Ascending aorta (tissue), 2 donors: Measurements from ENCODE around the gene SPTBN5. TPM values are rescaled to one million over a fixed set of nuclear protein-coding genes. Genes with fewer than 3 reads are reported as not detected.

ENCODE experiments used
- DNase-seq, 2 donors: peaks; one replicate each; pipeline ENCODE4 v3.0.0-alpha.2; 2019; ENCODE audit warnings: low spot score in 2 of 2
- H3K27ac ChIP-seq, 2 donors: fragments of 200-600 bp; sonication (generic); one replicate each; pipeline ENCODE4 v1.5.1; 2016 to 2017; ENCODE audit warnings: mild to moderate bottlenecking in 1 of 2
- H3K27me3 ChIP-seq: fragments of 200-600 bp; sonication (generic); one replicate; pipeline ENCODE4 v1.5.1; 2017
- H3K36me3 ChIP-seq, 2 donors: fragments of 200-600 bp; sonication (generic); one replicate each; pipeline ENCODE4 v1.5.1; 2016
- H3K4me1 ChIP-seq, 2 donors: fragments of 200-600 bp; sonication (generic); one replicate each; pipeline ENCODE4 v1.5.1; 2016 to 2017; ENCODE audit warnings: mild to moderate bottlenecking in 1 of 2
- H3K4me3 ChIP-seq, 2 donors: fragments of 200-600 bp; sonication (generic); one replicate each; pipeline ENCODE4 v1.5.1; 2016 to 2017; ENCODE audit warnings: mild to moderate bottlenecking in 1 of 2
- H3K9me3 ChIP-seq, 2 donors: fragments of 200-600 bp; sonication (generic); one replicate each; pipeline ENCODE4 v1.5.1; 2016
- CTCF ChIP-seq, 3 experiments: fragments of 200-600 bp in 2 of 3; fragments of 450-650 bp in 1 of 3; sonication (generic) in 2 of 3; IDR thresholded peaks; one replicate each; pipeline ENCODE4 v1.5.1; 2016 to 2019; ENCODE audit warnings: antibody characterized with exemption in 3 of 3, mild to moderate bottlenecking in 1 of 3, moderate library complexity in 1 of 3
- intact Hi-C: fragments of 100-400 bp; cut with DNase I; formaldehyde crosslinking; loops from one replicate; pipeline ENCODE4 v1.15.1; 2023
- total RNA-seq: library from RNA; depleted of rRNA; stranded (reverse); fragments of >200 nt; gene quantifications from one replicate; pipeline ENCODE4 v1.1.0, GENCODE V29; 2016

Gene SPTBN5
- total RNA-seq, 1 donor from 2014 or later = 1.5 TPM

- no peaks in the 10 kb centered on the region for H3K9me3 ChIP-seq
- no peak for DNase-seq
- intact Hi-C loops = no loop called here
- no peaks in the 10 kb centered on the region for H3K4me1 ChIP-seq
- peaks cover 31 to 59% of the 10 kb centered on the region in 2 donors for H3K36me3 ChIP-seq
- H3K27me3 ChIP-seq = no peaks in the 10 kb centered on the region
- H3K27ac ChIP-seq = no peak overlapping the region
- TF ChIP-seq CTCF (IDR thresholded peaks at IDR 0.05) = no peak
- no peak overlapping the region for H3K4me3 ChIP-seq
Observed at GRCh38 chr15:41842229-41842628, 51.6 kb downstream of the SPTBN5 start.

- Histone ChIP-seq H3K9me3 (no peaks in the 10 kb centered on the region), H3K36me3 (peaks cover 24 to 54% of the 10 kb centered on the region in 2 donors), H3K27ac (no peak overlapping the region), H3K27me3 (no peaks in the 10 kb centered on the region), H3K4me3 (no peak overlapping the region), H3K4me1 (no peaks in the 10 kb centered on the region)
- DNase-seq = no peak
- intact Hi-C loops = no loop called here
- no peak for TF ChIP-seq CTCF (IDR thresholded peaks at IDR 0.05)
Observed at GRCh38 chr15:41841131-41841530, 52.7 kb downstream of the SPTBN5 start.

- DNase-seq = no peak
- Histone ChIP-seq H3K4me3 (no peak overlapping the region), H3K4me1 (no peaks in the 10 kb centered on the region), H3K9me3 (no peaks in the 10 kb centered on the region), H3K36me3 (peaks cover 20 to 50% of the 10 kb centered on the region in 2 donors), H3K27ac (no peak overlapping the region), H3K27me3 (no peaks in the 10 kb centered on the region)
- intact Hi-C loops = no loop called here
- no peak for TF ChIP-seq CTCF (IDR thresholded peaks at IDR 0.05)
Observed at GRCh38 chr15:41840673-41841072, 53.2 kb downstream of the SPTBN5 start.

GRCh38 chr15:41839781-41840491 is 53.9 kb downstream of the SPTBN5 start:
- TF ChIP-seq CTCF (IDR thresholded peaks at IDR 0.05) = no peak
- Histone ChIP-seq H3K4me1 (no peaks in the 10 kb centered on the region), H3K27me3 (no peaks in the 10 kb centered on the region), H3K9me3 (no peaks in the 10 kb centered on the region), H3K27ac (no peak overlapping the region), H3K4me3 (no peak overlapping the region), H3K36me3 (peaks cover 16 to 49% of the 10 kb centered on the region in 2 donors)
- intact Hi-C loops = no loop called here
- DNase-seq = no peak

GRCh38 chr15:41838400-41838897 is 55.4 kb downstream of the SPTBN5 start, which contains the start of gene PLA2G4B:
Gene PLA2G4B, plus strand, starts transcription at chr15:41838847. Its CDS starts 67 bp downstream, at chr15:41838914.
- no peak within 1 kb of the TSS for H3K27ac ChIP-seq
- DNase-seq = no peak
- no peak within 1 kb of the TSS for H3K4me3 ChIP-seq
- intact Hi-C loops = no loop called here
- H3K4me1 ChIP-seq = no peaks in the 10 kb centered on the region
- no peaks in the 10 kb centered on the region for H3K9me3 ChIP-seq
- no peaks in the 10 kb centered on the region for H3K27me3 ChIP-seq
- TF ChIP-seq CTCF (IDR thresholded peaks at IDR 0.05) = no peak
- H3K36me3 ChIP-seq = peaks cover 16 to 45% of the 10 kb centered on the region in 2 donors
